Body of pancreas (tissue), 4 donors: ENCODE data around the gene AIP.

Experiments used
- POLR2A ChIP-seq, 3 donors: fragments of 450-650 bp; IDR thresholded peaks; one replicate each; pipeline ENCODE4 v1.6.1; 2016; ENCODE audit warnings: antibody characterized with exemption in 3 of 3, mild to moderate bottlenecking in 2 of 3
- TF ChIP-seq, protein P1 (sequence below), 7 experiments: fragments of 450-650 bp in 4 of 7; fragments of 200-600 bp in 3 of 7; sonication (generic) in 3 of 7; IDR thresholded peaks; one replicate each; pipeline ENCODE4 v1.5.1; 2016 to 2019; ENCODE audit warnings: antibody characterized with exemption in 7 of 7

- no peak for TF ChIP-seq POLR2A (IDR thresholded peaks at IDR 0.05)
- TF ChIP-seq, protein P1, sequence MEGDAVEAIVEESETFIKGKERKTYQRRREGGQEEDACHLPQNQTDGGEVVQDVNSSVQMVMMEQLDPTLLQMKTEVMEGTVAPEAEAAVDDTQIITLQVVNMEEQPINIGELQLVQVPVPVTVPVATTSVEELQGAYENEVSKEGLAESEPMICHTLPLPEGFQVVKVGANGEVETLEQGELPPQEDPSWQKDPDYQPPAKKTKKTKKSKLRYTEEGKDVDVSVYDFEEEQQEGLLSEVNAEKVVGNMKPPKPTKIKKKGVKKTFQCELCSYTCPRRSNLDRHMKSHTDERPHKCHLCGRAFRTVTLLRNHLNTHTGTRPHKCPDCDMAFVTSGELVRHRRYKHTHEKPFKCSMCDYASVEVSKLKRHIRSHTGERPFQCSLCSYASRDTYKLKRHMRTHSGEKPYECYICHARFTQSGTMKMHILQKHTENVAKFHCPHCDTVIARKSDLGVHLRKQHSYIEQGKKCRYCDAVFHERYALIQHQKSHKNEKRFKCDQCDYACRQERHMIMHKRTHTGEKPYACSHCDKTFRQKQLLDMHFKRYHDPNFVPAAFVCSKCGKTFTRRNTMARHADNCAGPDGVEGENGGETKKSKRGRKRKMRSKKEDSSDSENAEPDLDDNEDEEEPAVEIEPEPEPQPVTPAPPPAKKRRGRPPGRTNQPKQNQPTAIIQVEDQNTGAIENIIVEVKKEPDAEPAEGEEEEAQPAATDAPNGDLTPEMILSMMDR (IDR thresholded peaks at IDR 0.05) = no peak
Observed at GRCh38 chr11:67440229-67441097, 42.4 kb upstream of the AIP start.
